NCI-H1417 (cell line): ENCODE results near the gene PJA1.

ENCODE experiments used
- DNase-seq, 3 experiments: peaks; one replicate each; lab custom pipeline; 2025; lab: John Stamatoyannopoulos, UW

The PJA1 gene

DNA sequence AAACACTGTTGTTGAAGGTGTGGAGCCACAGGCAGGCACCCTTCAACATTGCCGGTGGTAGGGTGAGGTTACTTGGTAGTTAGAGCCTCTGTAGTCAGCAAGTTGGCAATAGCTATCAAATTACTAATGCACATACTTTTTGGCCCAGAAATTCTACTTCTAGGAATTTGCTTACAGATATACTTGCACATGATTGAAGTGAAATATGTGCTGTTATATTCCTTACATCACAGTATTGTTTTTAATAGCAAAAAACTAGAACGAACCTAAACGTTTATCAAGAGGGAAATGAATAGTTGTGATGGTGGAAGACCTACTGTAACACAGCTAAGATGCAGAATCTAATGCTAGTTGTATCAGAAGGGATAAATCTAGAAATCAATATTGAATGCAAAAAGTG lies 7.7 kb upstream of the PJA1 start:
- no peak for DNase-seq

DNA sequence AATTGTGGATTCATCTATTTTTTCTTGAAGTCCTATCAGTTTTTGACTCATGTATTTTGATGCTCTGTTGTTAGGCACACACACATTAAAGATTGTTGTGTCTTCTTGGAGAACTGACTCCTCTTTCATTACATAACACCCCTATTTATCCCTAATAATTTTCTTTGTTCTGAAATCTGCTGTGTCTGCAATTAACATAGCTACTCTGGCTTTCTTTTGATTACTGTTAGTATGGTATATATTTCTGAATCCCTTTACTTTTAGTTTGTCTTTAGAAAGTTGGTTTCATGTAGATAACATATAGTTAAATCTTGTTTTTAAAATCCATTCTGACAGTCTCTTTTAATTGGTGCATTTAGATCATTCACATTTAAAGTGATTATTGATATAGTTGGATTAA lies 5.1 kb upstream of the PJA1 start:
- DNase-seq = no peak

DNA sequence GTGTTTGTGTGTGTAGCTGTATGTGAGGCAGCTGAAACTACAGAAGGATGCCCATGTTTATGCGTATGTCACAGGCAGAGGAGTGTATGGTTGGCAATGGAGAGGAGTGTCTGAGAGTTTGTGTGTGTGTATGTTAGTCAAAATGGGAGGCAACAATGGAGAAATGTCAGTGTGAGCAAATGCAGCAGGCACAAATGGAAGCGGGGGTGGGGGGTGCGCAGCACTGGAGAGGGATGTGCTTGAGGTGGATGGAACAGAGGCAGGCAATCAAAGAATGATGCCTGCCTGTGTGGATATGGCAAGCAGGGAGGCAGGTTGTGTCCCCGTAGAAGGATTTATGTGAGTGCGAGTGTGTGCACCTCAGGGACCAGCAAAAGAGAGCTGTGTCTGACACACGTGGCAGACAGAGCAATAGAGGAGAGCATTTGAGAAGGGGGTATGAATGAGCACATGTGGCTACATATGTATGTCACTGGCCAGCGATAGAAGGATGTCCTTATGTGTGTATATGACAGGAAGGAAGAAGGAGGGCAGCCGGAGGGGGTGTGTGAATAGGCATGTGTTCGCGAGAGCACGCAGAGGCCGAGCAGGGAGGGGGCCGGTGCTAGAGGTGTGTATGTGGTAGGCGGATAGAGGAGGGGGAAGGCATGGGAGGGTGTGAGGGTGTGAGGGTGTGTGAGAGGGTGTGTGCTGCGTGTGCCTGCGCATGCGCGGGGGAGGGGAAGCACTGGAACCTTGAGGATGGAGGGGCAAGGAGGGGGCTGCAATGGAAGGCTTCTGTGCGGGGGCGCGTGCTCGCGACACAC lies 1.1 kb downstream of the PJA1 start:
- peak in 2 of 3 experiments; percentile 40 to 71 for DNase-seq

DNA sequence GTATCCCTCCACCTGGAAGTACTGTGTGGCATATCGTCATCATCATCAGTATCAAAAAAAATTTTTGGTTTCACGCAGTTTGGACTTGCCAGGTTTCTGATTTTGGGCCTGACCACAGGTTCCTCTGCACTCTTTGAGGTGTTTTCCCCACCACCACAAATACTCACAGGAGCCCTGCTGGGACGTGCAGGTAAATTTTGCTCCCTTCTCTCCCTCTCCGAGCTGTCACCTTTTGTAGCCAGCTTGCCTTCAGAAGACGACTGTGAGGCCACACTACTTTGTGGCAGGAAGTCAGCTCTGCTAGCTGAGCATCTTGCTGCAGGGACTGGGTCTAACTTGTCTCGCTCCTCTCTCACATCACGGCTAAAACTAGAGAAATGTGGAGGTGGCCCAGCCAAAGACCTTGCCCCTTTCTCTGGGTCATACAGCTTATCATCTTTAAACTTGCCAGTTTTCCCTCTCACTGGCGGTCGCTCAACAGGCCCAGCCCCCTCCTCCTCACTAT lies 2.8 kb downstream of the PJA1 start:
- DNase-seq = no peak

DNA sequence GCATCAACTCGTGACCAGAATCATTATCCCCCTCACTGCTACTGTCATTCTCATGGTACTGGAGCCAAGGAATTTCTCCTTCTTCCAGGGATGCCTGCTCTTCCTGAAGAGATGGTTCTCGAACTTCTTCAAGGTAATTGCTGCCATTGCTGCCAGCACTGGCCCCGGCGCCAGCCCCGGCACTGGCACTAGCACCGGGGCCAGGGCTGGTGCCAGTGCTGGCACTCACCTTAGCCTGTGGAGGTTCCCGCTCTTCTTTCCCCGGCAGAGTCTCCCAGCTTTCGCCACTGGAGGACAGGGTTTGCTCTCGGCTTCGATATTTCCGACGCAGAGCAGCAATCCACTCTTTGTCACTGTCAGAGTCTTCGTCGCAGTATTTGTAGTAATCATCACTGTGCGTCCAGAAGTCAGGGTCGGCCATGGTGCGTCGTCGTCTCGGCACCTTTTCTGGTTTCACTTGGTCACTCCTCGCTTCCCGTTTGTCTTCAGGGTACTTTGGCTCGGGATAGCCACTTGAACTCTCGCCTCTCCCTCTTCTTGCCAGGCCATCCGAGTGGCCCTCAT lies 3.4 kb downstream of the PJA1 start:
- DNase-seq = no peak

DNA sequence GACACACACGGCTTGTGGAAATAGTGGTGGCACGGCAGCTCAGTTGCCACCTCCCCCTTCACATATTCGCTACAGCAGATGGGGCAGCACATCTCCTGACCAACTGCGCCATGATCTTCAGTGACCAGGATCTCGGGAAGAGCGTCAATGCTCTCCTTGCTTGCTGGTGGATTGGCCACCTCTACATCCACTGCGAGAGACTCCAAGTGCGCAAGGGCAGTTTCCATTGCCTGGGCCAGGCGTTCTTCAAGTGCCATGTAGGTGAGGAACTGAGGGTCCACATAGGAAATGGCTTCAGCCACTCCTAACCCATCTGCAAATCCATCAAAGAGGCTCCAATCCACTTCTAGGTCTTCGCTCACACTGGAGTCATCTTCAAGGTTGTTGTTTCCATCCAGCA lies 3.9 kb downstream of the PJA1 start:
- no peak for DNase-seq

DNA sequence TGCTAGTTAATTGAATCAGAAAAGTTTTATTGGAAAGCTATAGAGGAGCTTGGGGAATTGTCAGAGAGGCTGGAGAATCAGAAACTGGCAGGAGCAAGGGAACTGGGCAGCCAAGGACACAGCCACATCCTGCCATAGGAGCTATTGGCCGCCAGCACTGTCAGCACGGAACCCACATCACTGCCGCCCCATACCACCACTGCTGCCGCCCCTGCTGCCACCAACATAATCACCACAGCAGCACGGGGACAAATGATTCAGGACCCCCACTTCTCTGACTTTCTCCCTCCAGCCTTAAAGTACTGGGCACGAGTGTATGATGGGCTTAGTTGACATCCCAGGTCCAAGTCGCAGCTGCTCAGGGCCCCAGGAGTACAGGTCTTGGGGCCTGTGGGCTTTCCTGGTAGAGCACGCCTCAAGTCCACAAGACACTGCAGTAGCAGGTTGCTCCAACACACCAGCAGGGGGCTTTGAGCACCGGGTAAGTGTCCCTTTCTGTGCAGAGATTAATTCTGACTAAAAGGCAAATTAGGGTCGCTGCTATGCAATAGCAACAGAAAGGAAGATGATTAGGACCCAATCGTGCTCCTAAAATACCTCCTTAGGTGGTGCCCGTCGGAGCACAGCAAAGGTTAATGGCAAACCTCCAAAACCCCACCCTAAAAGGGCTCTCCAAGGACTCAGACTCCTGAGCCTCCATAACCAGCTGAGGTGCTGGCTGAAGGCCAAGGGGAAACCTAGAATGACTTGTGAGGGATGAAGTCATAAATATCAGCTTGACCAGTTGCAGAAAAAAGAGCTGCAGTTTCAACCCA lies 6.9 kb downstream of the PJA1 start:
- peak; percentile 27 to 82 (median 50) for DNase-seq

DNA sequence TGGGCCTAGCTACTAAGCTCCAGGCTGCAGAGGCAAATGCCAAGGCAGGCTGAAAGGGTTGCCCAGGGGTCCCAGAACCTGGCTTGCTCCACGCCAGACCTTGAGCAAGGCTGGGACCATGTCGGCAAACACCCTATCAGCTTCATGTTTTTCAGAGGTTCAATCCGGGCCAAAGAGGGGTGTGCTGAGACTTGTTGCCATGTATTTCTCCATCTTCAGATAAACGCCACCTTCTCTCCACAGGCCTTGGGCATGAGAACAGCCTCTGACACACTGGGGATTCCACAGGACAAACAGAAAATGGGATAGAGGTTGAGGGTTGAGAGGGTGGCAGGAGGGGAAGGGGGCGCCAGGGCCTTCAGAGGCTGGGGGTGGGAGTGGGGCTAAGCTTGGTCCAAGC lies 8.6 kb downstream of the PJA1 start:
- DNase-seq = no peak

DNA sequence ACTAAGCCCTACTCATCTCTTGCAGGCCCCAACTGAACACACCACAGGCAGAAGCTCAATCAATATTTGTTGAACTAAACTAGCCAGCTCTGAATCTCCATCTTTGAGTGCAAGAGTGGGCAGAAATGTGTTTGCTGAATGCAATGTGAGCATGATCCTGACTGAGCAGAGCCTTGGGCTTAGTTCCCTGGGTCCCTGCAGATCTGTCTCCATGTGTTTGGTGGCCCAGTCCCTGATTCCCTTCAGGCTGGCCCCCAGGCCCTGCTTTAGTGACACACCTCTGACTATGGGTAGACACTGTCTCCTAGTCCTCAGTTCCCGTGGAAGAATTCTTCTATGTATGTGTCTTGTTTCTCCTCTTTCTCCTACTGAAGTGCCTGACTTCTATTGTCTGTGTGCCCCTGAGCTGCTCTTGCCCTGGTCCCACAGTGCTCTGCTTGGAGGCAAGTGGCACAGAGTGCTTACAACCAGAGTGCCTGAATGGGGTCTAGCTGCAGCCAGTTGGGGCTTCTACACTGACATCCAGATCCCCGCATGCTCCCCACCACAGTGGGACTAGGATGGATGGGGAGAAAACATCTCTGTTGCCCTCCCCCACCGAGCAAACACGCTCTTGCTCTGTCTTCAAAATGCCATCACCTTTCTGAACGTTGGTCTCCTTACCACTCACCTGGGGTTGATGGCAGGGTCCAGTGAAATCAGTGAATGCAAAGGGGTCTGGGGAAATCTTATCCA lies 9.3 kb downstream of the PJA1 start:
- DNase-seq = no peak

DNA sequence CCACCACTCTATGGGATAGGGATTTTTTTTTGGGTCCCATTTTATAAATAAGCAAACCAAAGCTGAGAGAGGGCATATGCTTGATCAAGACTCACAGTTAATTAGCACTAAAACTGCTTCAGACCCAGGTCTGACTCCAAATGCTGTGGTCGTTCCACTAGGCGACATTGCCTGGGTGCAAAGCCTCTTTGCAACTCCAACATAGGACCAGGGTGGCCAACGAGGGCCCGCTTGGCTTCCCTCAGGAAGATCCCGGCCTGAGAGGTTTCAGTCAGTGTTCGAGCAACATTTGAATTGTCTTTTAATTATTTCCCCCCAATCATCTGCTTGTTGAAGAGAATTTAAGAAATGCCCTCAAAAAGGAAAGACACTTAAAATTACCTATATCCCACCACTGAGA lies 11.2 kb downstream of the PJA1 start:
- no peak for DNase-seq

DNA sequence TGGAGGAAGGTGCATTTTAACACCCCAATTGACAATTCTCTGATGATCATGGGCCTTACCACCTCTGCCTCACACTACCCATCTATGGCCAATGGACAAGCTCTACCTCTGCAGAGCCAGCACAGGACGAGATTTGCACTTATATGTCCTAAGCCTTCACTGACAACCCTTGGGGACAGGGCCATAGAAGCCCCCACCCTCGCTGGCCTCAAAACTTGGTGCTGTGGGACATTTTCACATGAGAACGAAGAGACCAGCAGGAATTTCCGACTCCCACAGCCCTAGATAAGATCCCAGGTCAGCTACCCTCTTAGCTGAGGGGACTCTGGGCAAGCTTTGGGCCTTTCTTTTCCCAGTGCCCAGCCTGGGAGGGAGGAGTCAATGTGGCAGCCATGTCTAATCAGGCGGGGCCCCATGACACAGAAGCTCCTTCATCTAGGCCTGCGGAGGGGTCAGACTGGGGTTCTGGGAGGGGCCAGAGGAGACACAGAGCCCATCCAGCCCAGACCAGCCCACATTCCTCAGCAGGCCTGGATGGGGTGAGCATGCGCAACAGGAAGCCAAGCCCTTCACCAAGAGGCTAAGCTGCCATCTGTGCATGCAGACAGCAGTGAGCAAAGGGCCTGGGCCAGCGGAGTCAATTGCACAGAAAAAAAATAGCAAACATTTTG lies 12.1 kb downstream of the PJA1 start:
- DNase-seq = no peak

DNA sequence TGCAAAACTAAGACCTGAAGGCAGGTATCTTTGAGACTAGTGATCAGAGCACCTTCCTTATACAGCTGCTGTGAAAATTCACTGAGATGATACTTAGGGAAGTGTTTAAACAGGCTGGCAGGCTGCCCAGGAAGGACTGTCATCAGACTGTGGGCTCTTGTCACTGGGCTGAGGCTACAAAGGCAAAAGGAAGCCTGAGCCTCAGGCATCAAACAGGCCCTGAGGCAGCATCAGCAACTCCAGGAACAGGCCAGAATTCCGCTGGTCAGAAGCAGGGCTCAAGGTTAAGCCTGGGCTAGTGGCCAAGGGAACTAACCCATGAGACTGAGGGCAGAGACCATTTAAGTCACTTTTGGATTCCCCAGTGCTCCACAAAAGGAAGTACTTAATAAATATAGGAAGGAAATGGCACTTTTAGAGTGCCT lies 12.8 kb downstream of the PJA1 start:
- DNase-seq = peak in 2 of 3 experiments; percentile 7 to 13

DNA sequence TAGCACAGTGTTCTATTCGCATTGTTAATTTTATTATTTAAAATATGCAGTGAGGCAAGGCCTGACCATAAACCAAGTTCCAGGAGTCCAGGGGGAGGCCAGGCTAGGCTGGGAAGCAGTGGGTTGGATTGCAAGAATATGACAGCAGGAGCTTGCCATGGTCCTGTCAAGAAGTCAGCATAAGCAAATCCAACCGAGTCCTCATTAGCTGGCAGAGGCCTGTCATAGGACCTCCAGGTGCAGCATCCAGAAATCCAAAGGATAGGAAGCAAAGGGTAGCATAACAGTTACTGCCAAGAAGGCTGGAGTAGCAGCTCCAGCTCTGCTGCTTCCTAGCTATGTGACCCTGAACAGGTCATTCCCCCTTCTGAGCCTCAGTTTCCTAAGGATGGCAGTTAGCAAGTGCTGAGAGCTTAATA lies 13.4 kb downstream of the PJA1 start:
- no peak for DNase-seq

DNA sequence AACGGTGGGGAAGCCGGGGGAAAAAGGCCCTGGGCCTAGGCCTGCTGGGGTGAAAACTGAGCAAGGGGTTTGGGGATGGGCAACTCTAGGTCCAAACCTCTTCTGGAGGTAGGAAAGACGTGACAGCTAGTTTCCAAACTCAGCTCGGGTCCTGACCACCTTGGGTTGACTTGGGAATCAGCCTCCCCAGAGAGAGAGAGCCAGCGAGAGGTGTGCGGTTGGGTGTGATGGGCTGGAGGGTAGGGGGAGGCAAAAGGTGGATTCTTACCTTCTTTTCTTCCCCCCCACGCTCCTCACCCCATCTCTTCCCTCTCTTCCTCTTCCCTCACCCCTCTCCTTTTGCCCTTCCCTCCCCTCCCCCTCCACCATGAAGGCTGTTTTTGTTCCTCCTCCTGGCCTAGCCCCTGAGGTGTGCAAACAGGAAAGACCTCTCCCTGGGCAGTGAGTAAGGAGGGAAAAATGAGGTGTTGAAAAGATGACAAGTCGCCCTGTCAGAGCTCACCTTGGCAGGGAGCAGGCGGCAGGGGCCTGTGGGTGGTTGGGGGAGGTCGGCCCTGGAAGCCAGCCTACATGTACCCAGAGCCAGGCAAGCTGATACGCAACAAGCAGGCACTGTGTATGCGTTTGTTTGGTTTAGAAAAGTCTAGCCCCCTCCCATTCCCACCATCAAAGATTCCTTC lies 14.8 kb downstream of the PJA1 start:
- no peak for DNase-seq

DNA sequence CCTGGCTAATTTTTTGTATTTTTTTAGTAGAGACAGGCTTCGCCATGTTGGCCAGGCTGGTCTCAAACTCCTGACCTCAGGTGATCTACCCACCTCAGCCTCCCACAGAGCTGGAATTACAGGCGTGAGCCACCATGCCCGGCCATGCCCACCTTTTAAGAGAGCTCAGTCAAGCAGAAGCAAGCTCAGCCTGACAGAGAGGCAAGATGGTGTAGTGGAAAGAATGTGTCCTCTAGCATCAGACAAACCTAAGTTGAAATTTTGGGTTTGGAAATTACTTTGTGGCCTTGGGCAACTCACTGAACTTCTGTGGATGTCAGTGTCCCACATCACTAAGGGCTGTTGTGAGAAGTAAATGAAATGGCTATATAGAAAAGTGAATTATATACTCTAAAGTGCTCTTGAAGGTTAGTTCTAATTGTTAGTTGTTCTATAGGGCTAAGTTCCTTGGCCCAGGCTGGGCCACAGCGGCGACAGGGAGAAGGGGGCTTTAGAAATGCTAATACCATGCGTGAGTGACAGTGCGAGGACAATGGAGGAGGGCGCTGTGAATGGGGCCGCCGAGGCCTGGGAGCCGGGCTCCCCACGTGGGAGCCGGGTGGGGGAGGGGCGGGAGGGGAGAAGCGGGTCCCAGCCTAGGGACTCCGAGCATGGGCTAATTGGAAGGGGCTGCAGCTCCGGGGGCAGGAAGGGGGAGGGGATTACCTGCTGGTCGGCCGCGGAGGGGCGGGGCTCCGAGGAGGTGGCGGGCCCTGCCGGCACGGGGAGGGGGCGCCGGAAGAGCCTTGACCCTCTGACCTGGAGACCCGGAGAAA lies 15.6 kb downstream of the PJA1 start:
- DNase-seq = no peak

DNA sequence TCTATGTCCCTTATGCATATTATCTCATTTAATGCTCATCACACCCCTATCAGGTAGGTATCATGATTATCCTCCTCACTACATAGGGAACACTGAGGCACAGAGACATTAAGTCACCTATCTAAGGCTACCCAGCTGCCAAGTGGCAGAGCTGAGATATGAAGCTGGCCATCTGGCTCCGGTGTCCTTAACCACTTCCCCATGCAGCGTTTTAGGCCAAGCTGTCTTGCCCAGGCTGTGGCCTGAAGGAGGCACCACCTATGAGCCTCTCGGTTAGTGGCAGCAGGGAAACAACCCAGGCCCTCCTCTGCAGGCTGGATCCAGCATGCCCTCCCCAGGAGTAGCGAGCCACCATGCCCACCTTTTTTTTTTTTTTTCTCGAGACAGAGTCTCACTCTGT lies 16.3 kb downstream of the PJA1 start:
- DNase-seq = no peak

DNA sequence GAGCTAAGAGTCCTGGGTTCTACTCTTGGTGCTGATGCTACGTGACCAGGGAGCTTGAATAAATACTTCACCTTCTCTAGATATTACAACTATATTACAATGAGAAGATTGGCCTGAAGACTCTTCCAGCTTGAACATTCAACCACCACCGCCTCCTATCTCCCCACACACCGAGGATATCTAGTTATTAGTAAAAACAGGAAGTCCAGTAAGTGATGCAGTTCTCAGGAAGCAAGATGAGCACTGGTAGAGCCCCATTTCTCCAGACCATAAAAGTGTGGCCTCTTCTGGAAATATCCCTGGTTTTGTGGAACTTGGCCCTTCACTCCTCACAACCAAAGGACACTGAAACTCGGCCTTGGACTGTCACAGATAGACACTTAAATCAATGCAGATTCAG lies 18.5 kb downstream of the PJA1 start:
- DNase-seq = no peak

DNA sequence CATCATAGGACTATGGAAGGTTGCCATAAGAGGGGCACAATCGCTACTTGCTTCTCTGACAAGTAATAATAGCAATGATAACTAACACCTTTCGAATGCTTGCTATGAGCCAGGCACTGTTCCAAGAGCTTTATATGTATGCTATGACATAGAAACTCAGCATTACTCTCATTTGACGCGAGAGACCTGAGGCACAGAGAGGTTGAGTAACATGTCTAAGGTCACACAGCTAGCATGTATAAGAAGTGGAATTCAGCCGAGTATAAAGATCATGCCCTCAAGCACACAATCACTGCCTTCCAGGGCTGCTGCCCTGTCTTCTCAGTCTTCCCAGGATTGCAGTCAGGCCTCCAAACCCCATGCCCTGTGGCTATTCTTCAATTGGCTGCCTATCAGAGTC lies 19.5 kb downstream of the PJA1 start:
- DNase-seq = no peak

DNA sequence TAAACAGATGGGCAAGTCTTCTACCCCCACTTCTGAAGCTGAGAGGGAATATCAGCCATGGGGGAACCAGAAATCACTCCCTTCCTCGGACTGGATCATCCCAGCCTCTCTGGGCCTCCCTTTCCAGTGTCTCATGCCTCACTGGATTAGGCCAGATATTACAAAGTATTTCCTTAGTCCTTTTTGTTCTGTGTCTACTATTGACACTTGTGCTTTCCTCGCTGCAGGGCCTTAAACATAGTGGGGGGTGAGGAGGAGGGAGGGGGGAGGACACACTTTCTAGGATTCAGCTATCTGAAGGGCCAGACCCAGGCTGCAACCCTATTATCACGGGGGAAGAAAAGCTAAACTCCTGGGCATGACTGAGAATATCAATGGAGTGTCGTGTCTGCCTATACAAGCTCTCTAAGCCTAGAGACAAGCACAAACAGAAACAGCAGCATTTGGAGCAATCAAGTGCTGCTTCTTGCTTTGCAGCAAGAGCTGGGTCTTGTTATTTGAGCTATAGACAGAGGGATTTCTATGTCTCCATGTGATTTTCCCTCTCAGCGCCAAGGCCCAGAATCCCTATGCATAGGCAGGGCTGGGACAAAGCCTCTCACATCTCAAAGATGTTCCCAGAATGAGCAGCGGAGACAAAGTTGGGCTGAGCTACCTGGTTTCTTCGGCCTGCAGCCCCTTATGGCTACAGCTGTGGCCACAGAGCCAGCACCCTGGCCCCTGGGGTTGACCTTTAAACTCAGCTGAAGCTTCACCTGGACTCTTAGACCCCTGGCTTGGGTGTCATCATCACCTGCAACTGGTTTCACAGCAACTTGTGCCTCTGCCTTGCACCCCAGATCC lies 20.2 kb downstream of the PJA1 start:
- DNase-seq = no peak
